Heart left ventricle (tissue), 16 donors: Measurements from ENCODE around the gene TGFBR3. TPM values are rescaled to one million over a fixed set of nuclear protein-coding genes. Genes with fewer than 3 reads are reported as not detected.

ENCODE experiments used
- ATAC-seq, 4 donors: fragments of 200-7000 bp; cut with Tn5 transposase; one replicate each; pipeline ENCODE4 v1.9.1; 2020 to 2022; ENCODE audit warnings: moderate library complexity in 4 of 4, mild to moderate bottlenecking in 3 of 4, moderate number of reproducible peaks in 1 of 4
- DNase-seq, 5 donors: peaks; one replicate each; pipeline ENCODE4 v3.0.0-alpha.2; 2020
- H3K27ac ChIP-seq, 12 donors: fragments of 200-600 bp; sonication (generic) in 4 of 12; one replicate each; pipeline versions ENCODE4 v1.5.0 to v1.8.0; 2016 to 2022; ENCODE audit warnings: mild to moderate bottlenecking in 2 of 12
- H3K27me3 ChIP-seq, 9 donors: fragments of 200-600 bp; sonication (generic) in 2 of 9; one replicate each; pipeline versions ENCODE4 v1.5.1 to v1.8.0; 2016 to 2022; ENCODE audit warnings: mild to moderate bottlenecking in 3 of 9
- H3K36me3 ChIP-seq, 9 donors: fragments of 200-600 bp; sonication (generic) in 2 of 9; one replicate each; pipeline versions ENCODE4 v1.5.0 to v1.8.0; 2018 to 2022; ENCODE audit warnings: mild to moderate bottlenecking in 2 of 9
- H3K4me1 ChIP-seq, 12 donors: fragments of 200-600 bp; sonication (generic) in 4 of 12; one replicate each; pipeline versions ENCODE4 v1.5.0 to v1.8.0; 2016 to 2022; ENCODE audit warnings: mild to moderate bottlenecking in 3 of 12
- H3K4me3 ChIP-seq, 12 donors: fragments of 200-600 bp; sonication (generic) in 4 of 12; one replicate each; pipeline versions ENCODE4 v1.5.0 to v1.8.0; 2017 to 2022; ENCODE audit warnings: mild to moderate bottlenecking in 9 of 12, moderate library complexity in 4 of 12
- H3K9me3 ChIP-seq, 12 donors: fragments of 200-600 bp; sonication (generic) in 4 of 12; one replicate each; pipeline versions ENCODE4 v1.5.0 to v1.8.0; 2016 to 2022; ENCODE audit warnings: mild to moderate bottlenecking in 1 of 12
- POLR2A ChIP-seq, 2 donors: fragments of 450-650 bp; IDR thresholded peaks; one replicate each; pipeline ENCODE4 v1.6.1; 2017; ENCODE audit warnings: antibody characterized with exemption in 2 of 2, mild to moderate bottlenecking in 2 of 2, moderate library complexity in 2 of 2
- WGBS, 4 donors: extraction: QIAGEN DNeasy Blood & Tissue Kit in 2 of 4; methylation state at CpG; one replicate each; pipeline versions ENCODE4 v1.1.5 to v1.1.7; 2013 to 2018; 5-methylcytosine and 5-hydroxymethylcytosine counted together
- intact Hi-C, 10 donors: fragments of 100-400 bp; cut with DNase I; formaldehyde crosslinking; loops; one replicate each; pipeline versions ENCODE4 v1.11.1 to v1.14.2; 2022
- polyA plus RNA-seq, 2 donors: library from polyadenylated mRNA; stranded (reverse); fragments of 200-250 nt; gene quantifications; one replicate each; pipeline ENCODE4 v1.2.3, GENCODE V29; 2013
- total RNA-seq, 9 donors: library from RNA; depleted of rRNA in 2 of 9; stranded (reverse); fragments of >200 nt in 2 of 9; fragmentation: NEBNext Ultra II Directional in 3 of 9; extraction: Animal tissue kit (Norgen Biotek cat#: 25700) in 3 of 9; gene quantifications; one replicate each; pipeline versions ENCODE4 v1.1.0 to v1.2.4, GENCODE V29; 2016 to 2023
- TF ChIP-seq, protein P1 (sequence below), 12 donors: fragments of 200-600 bp; sonication (generic) in 4 of 12; IDR thresholded peaks; one replicate each; pipeline versions ENCODE4 v1.5.0 to v1.8.0; 2018 to 2022; ENCODE audit warnings: antibody characterized with exemption in 12 of 12, mild to moderate bottlenecking in 5 of 12
- donor health status: ischemic (EF 13 %, LVEDD 7.1; RV severe dilation, severe dysfunction).
- donor health status: healthy with polysubstance abuse.
- donor health status: DM: no; HTN: yes; CAD: no.
- donor health status: DM: no; HTN: no; CAD: no.
- donor health status: ischemic (EF 25% LVEDD 6.9; RV normal size, moderate dysfunction).
- donor health status: ischemic (EF 25% LVEDD 5.7; RV mildly dilated, moderate dysfunction).
- donor health status: healthy.
- donor health status: DM: yes; HTN: yes; CAD: no.
- donor health status: ischemic (EF 35%, LVEDD 5.7; RV mildly dilated, moderate dysfunction).
- donor health status: nonischemic (EF 11% LVEDD 7.7; RV severe dilation, severe dysfunction).
- donor health status: DM: yes; HTN: yes; CAD: no.
- donor health status: PGD.
- donor health status: ischemic (EF 29% LVEDD 5.4; RV normal size, mild dysfunction).
- donor health status: nonischemic (EF 23%, LVEDD 6.1; RV moderate dilation, normal function).

Gene TGFBR3
- total and polyA plus RNA-seq, 11 donors, result 6.9 to 51.8 (median 22.7) TPM

DNA sequence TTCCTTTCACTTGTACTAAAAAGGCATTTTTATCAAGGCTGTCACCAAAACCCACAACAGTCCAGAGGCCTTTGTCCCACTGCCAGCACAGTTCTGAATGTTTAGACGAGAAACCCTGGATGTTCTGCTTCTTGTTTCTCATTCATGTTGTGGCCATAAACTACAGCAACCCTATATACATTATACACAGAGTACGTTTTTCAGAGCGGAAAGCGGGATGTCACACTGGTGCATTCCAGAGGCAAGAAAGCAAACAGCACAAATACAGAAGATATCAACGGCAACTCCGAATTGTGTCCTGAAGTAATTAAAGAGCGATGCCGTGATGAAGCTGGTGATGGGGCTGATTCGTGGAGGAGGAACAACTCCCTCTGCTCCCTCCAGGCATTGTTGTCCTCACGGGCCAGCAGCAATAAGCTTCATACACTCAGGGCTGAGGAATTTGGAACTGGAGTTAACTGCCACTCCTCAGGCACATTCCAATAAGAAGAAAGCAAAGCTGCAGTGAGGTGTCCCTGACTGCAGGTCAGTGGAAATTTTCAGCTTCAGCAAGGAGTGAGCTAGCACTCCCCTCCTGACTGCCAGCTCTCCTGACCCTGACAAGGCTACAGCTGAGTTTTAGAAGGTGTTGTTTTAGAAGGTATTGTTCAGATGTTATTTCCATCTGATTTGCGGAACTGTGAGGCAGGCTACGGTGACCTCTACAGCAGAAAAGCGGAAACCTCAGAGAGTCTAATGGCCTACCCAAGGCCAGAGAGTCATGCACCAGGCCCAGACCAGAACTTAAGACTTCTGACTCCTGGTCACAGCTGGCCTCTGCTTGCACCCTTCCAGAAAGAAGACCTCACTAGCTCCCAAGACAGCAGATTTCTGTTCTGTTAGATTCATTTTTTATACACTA, 149.0 kb downstream of the TGFBR3 start:
- WGBS, 4 donors, result 48 to 56% (median 55%) methylated on average over 12 to 13 of the region's 13 CpGs
- Histone ChIP-seq H3K4me1 (peaks cover 0 to 61% (median 20%) of the 10 kb centered on the region in 12 donors), H3K9me3 (no peaks in the 10 kb centered on the region), H3K36me3 (peaks cover 0 to 24% (median 3%) of the 10 kb centered on the region in 9 donors), H3K4me3 (no peak overlapping the region), H3K27ac (peak overlapping the region; percentile 29 to 92 (median 64)), H3K27me3 (no peaks in the 10 kb centered on the region)
- TF ChIP-seq POLR2A (IDR thresholded peaks at IDR 0.05), result no peak
- TF ChIP-seq, protein P1, sequence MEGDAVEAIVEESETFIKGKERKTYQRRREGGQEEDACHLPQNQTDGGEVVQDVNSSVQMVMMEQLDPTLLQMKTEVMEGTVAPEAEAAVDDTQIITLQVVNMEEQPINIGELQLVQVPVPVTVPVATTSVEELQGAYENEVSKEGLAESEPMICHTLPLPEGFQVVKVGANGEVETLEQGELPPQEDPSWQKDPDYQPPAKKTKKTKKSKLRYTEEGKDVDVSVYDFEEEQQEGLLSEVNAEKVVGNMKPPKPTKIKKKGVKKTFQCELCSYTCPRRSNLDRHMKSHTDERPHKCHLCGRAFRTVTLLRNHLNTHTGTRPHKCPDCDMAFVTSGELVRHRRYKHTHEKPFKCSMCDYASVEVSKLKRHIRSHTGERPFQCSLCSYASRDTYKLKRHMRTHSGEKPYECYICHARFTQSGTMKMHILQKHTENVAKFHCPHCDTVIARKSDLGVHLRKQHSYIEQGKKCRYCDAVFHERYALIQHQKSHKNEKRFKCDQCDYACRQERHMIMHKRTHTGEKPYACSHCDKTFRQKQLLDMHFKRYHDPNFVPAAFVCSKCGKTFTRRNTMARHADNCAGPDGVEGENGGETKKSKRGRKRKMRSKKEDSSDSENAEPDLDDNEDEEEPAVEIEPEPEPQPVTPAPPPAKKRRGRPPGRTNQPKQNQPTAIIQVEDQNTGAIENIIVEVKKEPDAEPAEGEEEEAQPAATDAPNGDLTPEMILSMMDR (IDR thresholded peaks at IDR 0.05), result no peak
- ATAC-seq, result peak; percentile 50 to 82 (median 63)
- DNase-seq, result no peak
- intact Hi-C loops, result loop anchor here in 3 of 10 donors (10.0 kb wide), 2 partner anchors 138 to 148 kb away; partner anchors contain the start of gene TGFBR3 (in 2 of the 3)

DNA sequence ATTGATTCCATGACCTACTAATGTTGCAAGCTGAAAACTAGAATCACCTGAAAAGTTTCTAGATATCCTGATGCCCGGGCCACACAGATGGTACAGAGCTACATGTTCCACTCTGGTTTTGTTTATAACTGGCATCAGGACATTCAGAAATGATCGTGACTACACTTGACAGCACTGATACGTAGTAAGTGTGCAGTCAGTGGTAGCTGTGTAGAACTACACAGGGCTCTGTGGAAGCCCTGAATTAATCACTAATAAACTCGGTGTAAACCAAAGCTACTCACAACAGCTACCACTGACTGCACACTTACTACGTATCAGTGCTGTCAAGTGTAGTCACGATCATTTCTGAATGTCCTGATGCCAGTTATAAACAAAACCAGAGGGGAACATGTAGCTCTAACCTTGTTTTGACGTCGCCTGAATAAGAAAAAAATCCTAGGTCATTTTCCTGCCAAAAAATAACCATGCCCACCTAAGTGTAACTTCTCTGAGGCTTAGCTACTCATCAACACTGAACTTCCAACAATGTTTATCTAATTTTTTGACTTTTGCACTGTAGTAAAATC, 149.7 kb downstream of the TGFBR3 start:
- DNase-seq (no peak), ATAC-seq (peak; percentile 54 to 73 (median 64))
- WGBS, 4 donors, result 36 to 55% (median 44%) methylated on average over 8 of the region's 8 CpGs
- Histone ChIP-seq H3K27ac (peak overlapping the region; percentile 29 to 92 (median 64)), H3K36me3 (peaks cover 0 to 24% (median 3%) of the 10 kb centered on the region in 9 donors), H3K27me3 (no peaks in the 10 kb centered on the region), H3K4me3 (no peak overlapping the region), H3K4me1 (peaks cover 0 to 61% (median 25%) of the 10 kb centered on the region in 12 donors), H3K9me3 (no peaks in the 10 kb centered on the region)
- TF ChIP-seq, protein P1 (IDR thresholded peaks at IDR 0.05), result no peak
- TF ChIP-seq POLR2A (IDR thresholded peaks at IDR 0.05), result no peak
- intact Hi-C loops, result loop anchor here in 3 of 10 donors (10.0 kb wide), 2 partner anchors 139 to 149 kb away; partner anchors contain the start of gene TGFBR3 (in 2 of the 3)

- Histone ChIP-seq H3K27me3 (no peaks in the 10 kb centered on the region), H3K4me1 (peaks cover 0 to 69% (median 33%) of the 10 kb centered on the region in 12 donors), H3K27ac (peak overlapping the region in 5 of 12 donors; percentile 29 to 92 (median 75)), H3K9me3 (no peaks in the 10 kb centered on the region), H3K36me3 (peaks cover 0 to 24% (median 3%) of the 10 kb centered on the region in 9 donors), H3K4me3 (no peak overlapping the region)
- no peak for DNase-seq
- WGBS, 4 donors, result 64 to 77% (median 73%) methylated on average over 4 of the region's 4 CpGs
- intact Hi-C loops, result loop anchor here in 3 of 10 donors (10.0 kb wide), 2 partner anchors 139 to 149 kb away; partner anchors contain the start of gene TGFBR3 (in 2 of the 3)
- ATAC-seq, result no peak
- TF ChIP-seq, protein P1 (IDR thresholded peaks at IDR 0.05), result no peak
- TF ChIP-seq POLR2A (IDR thresholded peaks at IDR 0.05), result no peak
Measured at GRCh38 chr1:91735266-91735845, 150.6 kb downstream of the TGFBR3 start.
